T-helper 17 cell (primary cell): ENCODE measurements around the gene MBNL2. TPM values are rescaled to one million over a fixed set of nuclear protein-coding genes. Genes with fewer than 3 reads are reported as not detected.
A peak's percentile ranks its signal among the peaks of the same experiment; 100 is the strongest.
"Not testable (repeated sequence)": the region's sequence is repeated elsewhere in the genome, so short reads cannot be mapped to it uniquely, and the experiment has no call there.

Experiments used
- ATAC-seq: fragments of 150-1000 bp; cut with Tn5 transposase; 2 replicates; pipeline ENCODE4 v1.10.0; 2021; ENCODE audit warnings: mild to moderate bottlenecking, moderate library complexity
- DNase-seq, 3 donors: peaks; one replicate each; pipeline versions ENCODE4 v3.0.0 to v3.0.0-alpha.2; 2020 to 2021
- H3K9me3 ChIP-seq: one replicate; pipeline ENCODE4 v1.7.0; 2013; ENCODE audit warnings: low read length, mild to moderate bottlenecking; ENCODE audit not compliant: control insufficient read depth, poor library complexity, severe bottlenecking
- H3K27ac Mint-ChIP-seq: one replicate; pipeline ENCODE4 v1.8.0; 2022; ENCODE audit warnings: mild to moderate bottlenecking, moderate library complexity, mixed read lengths
- H3K27me3 Mint-ChIP-seq: one replicate; pipeline ENCODE4 v1.8.0; 2022; ENCODE audit warnings: mixed read lengths
- H3K36me3 Mint-ChIP-seq: one replicate; pipeline ENCODE4 v1.8.0; 2022; ENCODE audit warnings: low read depth, mixed read lengths
- H3K4me1 Mint-ChIP-seq: one replicate; pipeline ENCODE4 v1.8.0; 2022; ENCODE audit warnings: mild to moderate bottlenecking, mixed read lengths
- H3K4me3 Mint-ChIP-seq: one replicate; pipeline ENCODE4 v1.8.0; 2022; ENCODE audit warnings: mild to moderate bottlenecking, moderate library complexity, mixed read lengths
- total RNA-seq, 4 donors: library from RNA in 2 of 4; stranded (reverse) in 2 of 4; gene quantifications; one replicate each; pipeline ENCODE4 v1.2.3 and lab custom pipeline; 2022 to 2026

The MBNL2 gene
- total RNA-seq, 2 donors from 2014 or later, result 36.1 to 40.2 TPM

GRCh38 chr13:97344265-97345175 lies 122.4 kb downstream of the MBNL2 start:
- H3K36me3 Mint-ChIP-seq, result peaks cover 9% of the 10 kb centered on the region
- H3K4me3 Mint-ChIP-seq, result no peak overlapping the region
- peak; percentile 62 for ATAC-seq
- DNase-seq, result peak in 1 of 3 donors; percentile 28
- H3K27ac Mint-ChIP-seq, result no peak overlapping the region
- H3K9me3 ChIP-seq, result no peaks in the 10 kb centered on the region
- no peaks in the 10 kb centered on the region for H3K27me3 Mint-ChIP-seq
- H3K4me1 Mint-ChIP-seq, result peaks cover 9% of the 10 kb centered on the region

- no peaks in the 10 kb centered on the region for H3K9me3 ChIP-seq
- H3K27me3 Mint-ChIP-seq, result no peaks in the 10 kb centered on the region
- DNase-seq (no peak), ATAC-seq (no peak)
- H3K36me3 Mint-ChIP-seq, result peaks cover 9% of the 10 kb centered on the region
- peak overlapping the region; percentile 73 for H3K4me3 Mint-ChIP-seq
- peaks cover 9% of the 10 kb centered on the region for H3K4me1 Mint-ChIP-seq
- H3K27ac Mint-ChIP-seq, result peak overlapping the region; percentile 88
These were observed 124.0 kb downstream of the MBNL2 start for GRCh38 chr13:97346097-97346496.

- no peaks in the 10 kb centered on the region for H3K9me3 ChIP-seq
- Mint-ChIP-seq H3K4me3 (peak overlapping the region; percentile 73), H3K36me3 (peaks cover 11% of the 10 kb centered on the region), H3K27me3 (no peaks in the 10 kb centered on the region), H3K4me1 (peaks cover 12% of the 10 kb centered on the region), H3K27ac (peak overlapping the region; percentile 88)
- no peak for ATAC-seq
- DNase-seq, result no peak
These were observed 124.6 kb downstream of the MBNL2 start for GRCh38 chr13:97346561-97347254.

GRCh38 chr13:97347255-97347932 lies 125.3 kb downstream of the MBNL2 start:
- Mint-ChIP-seq H3K27me3 (no peaks in the 10 kb centered on the region), H3K4me1 (peaks cover 12% of the 10 kb centered on the region), H3K36me3 (peaks cover 11% of the 10 kb centered on the region), H3K27ac (no peak overlapping the region), H3K4me3 (no peak overlapping the region)
- no peak for ATAC-seq
- DNase-seq, result no peak
- H3K9me3 ChIP-seq, result no peaks in the 10 kb centered on the region

- ATAC-seq (no peak), DNase-seq (no peak)
- Mint-ChIP-seq H3K4me1 (peaks cover 9% of the 10 kb centered on the region), H3K27me3 (no peaks in the 10 kb centered on the region), H3K27ac (no peak overlapping the region), H3K4me3 (no peak overlapping the region), H3K36me3 (peaks cover 10% of the 10 kb centered on the region)
- H3K9me3 ChIP-seq, result no peaks in the 10 kb centered on the region
These were observed 126.5 kb downstream of the MBNL2 start for GRCh38 chr13:97348569-97349100.

- H3K4me1 Mint-ChIP-seq, DNase-seq, H3K9me3 ChIP-seq, H3K4me3 Mint-ChIP-seq, H3K27me3 Mint-ChIP-seq, H3K36me3 Mint-ChIP-seq, H3K27ac Mint-ChIP-seq, ATAC-seq: not testable (repeated sequence)
These were observed 129.9 kb downstream of the MBNL2 start for GRCh38 chr13:97352012-97352411.

GRCh38 chr13:97352815-97353214 lies 130.7 kb downstream of the MBNL2 start:
- ATAC-seq (no peak), DNase-seq (no peak)
- H3K27me3 Mint-ChIP-seq, result no peaks in the 10 kb centered on the region
- no peak overlapping the region for H3K4me3 Mint-ChIP-seq
- peaks cover 3% of the 10 kb centered on the region for H3K4me1 Mint-ChIP-seq
- H3K9me3 ChIP-seq, result no peaks in the 10 kb centered on the region
- no peak overlapping the region for H3K27ac Mint-ChIP-seq
- peaks cover 3% of the 10 kb centered on the region for H3K36me3 Mint-ChIP-seq

- ATAC-seq, result no peak
- H3K9me3 ChIP-seq, result no peaks in the 10 kb centered on the region
- peaks cover 5% of the 10 kb centered on the region for H3K36me3 Mint-ChIP-seq
These were observed 132.0 kb downstream of the MBNL2 start for GRCh38 chr13:97353927-97354675.

GRCh38 chr13:97354808-97355207 lies 132.7 kb downstream of the MBNL2 start:
- Mint-ChIP-seq H3K27ac (peak overlapping the region; percentile 59), H3K27me3 (no peaks in the 10 kb centered on the region), H3K4me3 (no peak overlapping the region), H3K36me3 (peaks cover 5% of the 10 kb centered on the region), H3K4me1 (peaks cover 3% of the 10 kb centered on the region)
- no peak for ATAC-seq
- H3K9me3 ChIP-seq, result no peaks in the 10 kb centered on the region
- no peak for DNase-seq

More at GRCh38 chr13:97353927-97354675, 132.0 kb downstream of the MBNL2 start:
- H3K4me3 Mint-ChIP-seq, result no peak overlapping the region
- H3K27me3 Mint-ChIP-seq, result no peaks in the 10 kb centered on the region
- H3K27ac Mint-ChIP-seq, result peak overlapping the region; percentile 59
- DNase-seq, result no peak
- peaks cover 3% of the 10 kb centered on the region for H3K4me1 Mint-ChIP-seq

- Mint-ChIP-seq H3K4me3 (no peak overlapping the region), H3K27ac (no peak overlapping the region)
These were observed 134.5 kb downstream of the MBNL2 start for GRCh38 chr13:97356592-97356991.

GRCh38 chr13:97359181-97360057 lies 137.3 kb downstream of the MBNL2 start:
- Mint-ChIP-seq H3K27ac (no peak overlapping the region), H3K4me3 (no peak overlapping the region), H3K36me3 (peaks cover 17% of the 10 kb centered on the region), H3K4me1 (peaks cover 11% of the 10 kb centered on the region), H3K27me3 (no peaks in the 10 kb centered on the region)
- no peaks in the 10 kb centered on the region for H3K9me3 ChIP-seq
- DNase-seq (peak in 2 of 3 donors; percentile 15 to 21), ATAC-seq (peak; percentile 98)

More at GRCh38 chr13:97356592-97356991, 134.5 kb downstream of the MBNL2 start:
- Mint-ChIP-seq H3K36me3 (peaks cover 10% of the 10 kb centered on the region), H3K4me1 (peaks cover 2% of the 10 kb centered on the region), H3K27me3 (no peaks in the 10 kb centered on the region)
- DNase-seq, result no peak
- ATAC-seq, result no peak
- H3K9me3 ChIP-seq, result no peaks in the 10 kb centered on the region

- no peaks in the 10 kb centered on the region for H3K27me3 Mint-ChIP-seq
- H3K27ac Mint-ChIP-seq, result no peak overlapping the region
- H3K9me3 ChIP-seq, result no peaks in the 10 kb centered on the region
- DNase-seq (no peak), ATAC-seq (no peak)
- peaks cover 11% of the 10 kb centered on the region for H3K4me1 Mint-ChIP-seq
- H3K36me3 Mint-ChIP-seq, result peaks cover 17% of the 10 kb centered on the region
- H3K4me3 Mint-ChIP-seq, result no peak overlapping the region
These were observed 138.5 kb downstream of the MBNL2 start for GRCh38 chr13:97360610-97361009.
